K562 (cell line): ENCODE data around the gene NTRK1. TPM values are rescaled to one million over a fixed set of nuclear protein-coding genes. Genes with fewer than 3 reads are reported as not detected.

ENCODE experiments used
- BCOR ChIP-seq: fragments of 450-650 bp; IDR thresholded peaks from 2 replicates; pipeline ENCODE4 v1.6.1; 2016
- EP400 ChIP-seq: fragments of 450-650 bp; IDR thresholded peaks from 2 replicates; pipeline ENCODE4 v1.6.1; 2017; ENCODE audit warnings: antibody characterized with exemption, mild to moderate bottlenecking, moderate library complexity
- FIP1L1 ChIP-seq: fragments of 200-400 bp; formaldehyde crosslinking; IDR thresholded peaks from 2 replicates; pipeline ENCODE4 v1.6.1; 2018; ENCODE audit warnings: mild to moderate bottlenecking, low read depth, low read length; ENCODE audit not compliant: poor library complexity, severe bottlenecking
- GATAD2B ChIP-seq: fragments of 450-650 bp; IDR thresholded peaks from 2 replicates; pipeline ENCODE4 v1.6.1; 2017; ENCODE audit warnings: mild to moderate bottlenecking, borderline replicate concordance
- MYC ChIP-seq, 2 experiments: fragments of 250-450 bp in 1 of 2; sonication (Bioruptor Pico) in 1 of 2; IDR thresholded peaks; 2 replicates each; pipeline versions ENCODE4 v1.5.1 to v1.6.1; 2012 to 2021; ENCODE audit warnings: low read depth in 2 of 2, borderline replicate concordance in 1 of 2, improper control_type of control experiment in 1 of 2, low read length in 1 of 2, mild to moderate bottlenecking in 1 of 2, moderate library complexity in 1 of 2
- NR2C1 ChIP-seq, 2 experiments: fragments of 450-650 bp; IDR thresholded peaks; 2 replicates each; pipeline ENCODE4 v1.6.1; 2017; ENCODE audit warnings: mild to moderate bottlenecking in 2 of 2, antibody characterized with exemption in 1 of 2, inconsistent platforms in 1 of 2, missing compliant biosample characterization in 1 of 2, missing genetic modification characterization in 1 of 2
- SIN3A ChIP-seq, 2 experiments: fragments of 150-350 bp in 1 of 2; IDR thresholded peaks; 2 replicates each; pipeline ENCODE4 v1.6.1; 2011 to 2016; ENCODE audit warnings: borderline replicate concordance in 2 of 2, low read depth in 2 of 2, low read length in 2 of 2, mild to moderate bottlenecking in 2 of 2, moderate library complexity in 2 of 2; ENCODE audit not compliant: control insufficient read depth in 1 of 2
- SMAD4 ChIP-seq: fragments of 250-450 bp; sonication (Bioruptor Pico); conservative IDR thresholded peaks from 2 replicates; pipeline ENCODE4 v1.8.0; 2021; ENCODE audit warnings: inconsistent platforms, mild to moderate bottlenecking, moderate library complexity
- polyA plus RNA-seq, 8 experiments: library from polyadenylated mRNA; depleted of rRNA in 4 of 8; stranded (reverse) in 5 of 8; unstranded in 3 of 8; fragments of >200 nt; fragmentation: Nextera tagmentation in 2 of 8; fragmentation: Illumina TruSeq in 1 of 8; extraction: Ambion mirVana in 2 of 8; extraction: Trizol in 1 of 8; gene quantifications; 2 replicates each; pipeline versions ENCODE4 v1.2.1 to v1.2.3, GENCODE V29; 2011 to 2014; ENCODE audit warnings: inconsistent platforms in 1 of 8, missing spikeins in 1 of 8
- total RNA-seq, 7 experiments: library from RNA; depleted of rRNA in 6 of 7; stranded (reverse); fragments of >200 nt in 6 of 7; fragmentation: Illumina TruSeq in 2 of 7; extraction: Trizol in 2 of 7; gene quantifications; 2 replicates each; pipeline versions ENCODE4 v1.2.1 to v1.2.3, GENCODE V29; 2011 to 2021; ENCODE audit warnings: low replicate concordance in 1 of 7
- TF ChIP-seq, protein P1 (sequence below): sonication (generic); formaldehyde crosslinking; IDR thresholded peaks from 2 replicates; pipeline ENCODE4 v1.8.1; 2023; ENCODE audit warnings: mild to moderate bottlenecking, missing genetic modification reagents
- TF ChIP-seq, protein P2 (sequence below), 2 experiments: fragments of 450-650 bp in 1 of 2; sonication (generic) in 1 of 2; formaldehyde crosslinking in 1 of 2; IDR thresholded peaks; 2 replicates each; pipeline versions ENCODE4 v1.7.1 to v1.9.0; 2016 to 2022; ENCODE audit warnings: inconsistent platforms in 1 of 2, mild to moderate bottlenecking in 1 of 2, missing genetic modification reagents in 1 of 2

Gene NTRK1
- total and polyA plus RNA-seq, 9 of the 15 experiments (the other 6 are each of a cell fraction or from before 2014, with no cell fraction given) = 0.46 to 30.0 (median 7.9) TPM

DNA sequence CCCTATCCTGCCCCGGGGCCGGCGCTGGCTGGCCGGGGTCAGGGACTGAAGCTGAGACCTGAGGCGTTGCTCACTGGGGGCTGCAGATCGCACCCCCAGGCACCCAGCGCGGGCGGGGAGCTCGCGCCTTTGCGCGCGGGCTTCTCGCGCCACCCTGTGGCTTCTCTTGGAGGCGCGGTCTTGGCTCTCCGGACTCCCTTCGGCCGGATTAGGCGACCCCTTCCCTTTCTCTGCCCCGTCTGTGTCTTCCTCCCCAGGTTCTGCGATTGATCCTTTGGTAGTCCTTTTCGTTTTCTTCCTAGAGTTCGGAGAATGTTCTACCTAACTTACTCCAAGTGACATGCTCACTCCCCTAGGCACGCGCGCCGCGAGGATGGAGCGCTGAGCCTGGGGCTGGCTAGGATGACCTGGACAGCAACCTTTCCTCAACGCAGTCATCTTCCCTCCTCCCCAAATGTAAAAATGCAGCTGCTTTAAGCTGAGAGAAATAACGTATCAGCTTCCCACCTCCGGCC is 495 bp upstream of the NTRK1 start (continued):
- no peak for TF ChIP-seq NR2C1 (IDR thresholded peaks at IDR 0.05)
- TF ChIP-seq NR2C1 (tag; IDR thresholded peaks at IDR 0.05) = peak; percentile 34; the same call in 1 of the 2 replicates
- peak; percentile 21; the same call in 1 of the 2 replicates for TF ChIP-seq MYC (IDR thresholded peaks at IDR 0.05; ENCODE audit: low read depth, low read length)
- no peak for TF ChIP-seq MYC (CRISPR knock-in tag; IDR thresholded peaks at IDR 0.05; ENCODE audit: borderline replicate concordance, low read depth)
- TF ChIP-seq, protein P1, sequence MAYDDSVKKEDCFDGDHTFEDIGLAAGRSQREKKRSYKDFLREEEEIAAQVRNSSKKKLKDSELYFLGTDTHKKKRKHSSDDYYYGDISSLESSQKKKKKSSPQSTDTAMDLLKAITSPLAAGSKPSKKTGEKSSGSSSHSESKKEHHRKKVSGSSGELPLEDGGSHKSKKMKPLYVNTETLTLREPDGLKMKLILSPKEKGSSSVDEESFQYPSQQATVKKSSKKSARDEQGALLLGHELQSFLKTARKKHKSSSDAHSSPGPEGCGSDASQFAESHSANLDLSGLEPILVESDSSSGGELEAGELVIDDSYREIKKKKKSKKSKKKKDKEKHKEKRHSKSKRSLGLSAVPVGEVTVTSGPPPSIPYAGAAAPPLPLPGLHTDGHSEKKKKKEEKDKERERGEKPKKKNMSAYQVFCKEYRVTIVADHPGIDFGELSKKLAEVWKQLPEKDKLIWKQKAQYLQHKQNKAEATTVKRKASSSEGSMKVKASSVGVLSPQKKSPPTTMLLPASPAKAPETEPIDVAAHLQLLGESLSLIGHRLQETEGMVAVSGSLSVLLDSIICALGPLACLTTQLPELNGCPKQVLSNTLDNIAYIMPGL (CRISPR knock-in tag) = no peak
- TF ChIP-seq GATAD2B = 0 out of 2 replicates have a peak, but pooled peaks have one; percentile 40
- TF ChIP-seq, protein P2, sequence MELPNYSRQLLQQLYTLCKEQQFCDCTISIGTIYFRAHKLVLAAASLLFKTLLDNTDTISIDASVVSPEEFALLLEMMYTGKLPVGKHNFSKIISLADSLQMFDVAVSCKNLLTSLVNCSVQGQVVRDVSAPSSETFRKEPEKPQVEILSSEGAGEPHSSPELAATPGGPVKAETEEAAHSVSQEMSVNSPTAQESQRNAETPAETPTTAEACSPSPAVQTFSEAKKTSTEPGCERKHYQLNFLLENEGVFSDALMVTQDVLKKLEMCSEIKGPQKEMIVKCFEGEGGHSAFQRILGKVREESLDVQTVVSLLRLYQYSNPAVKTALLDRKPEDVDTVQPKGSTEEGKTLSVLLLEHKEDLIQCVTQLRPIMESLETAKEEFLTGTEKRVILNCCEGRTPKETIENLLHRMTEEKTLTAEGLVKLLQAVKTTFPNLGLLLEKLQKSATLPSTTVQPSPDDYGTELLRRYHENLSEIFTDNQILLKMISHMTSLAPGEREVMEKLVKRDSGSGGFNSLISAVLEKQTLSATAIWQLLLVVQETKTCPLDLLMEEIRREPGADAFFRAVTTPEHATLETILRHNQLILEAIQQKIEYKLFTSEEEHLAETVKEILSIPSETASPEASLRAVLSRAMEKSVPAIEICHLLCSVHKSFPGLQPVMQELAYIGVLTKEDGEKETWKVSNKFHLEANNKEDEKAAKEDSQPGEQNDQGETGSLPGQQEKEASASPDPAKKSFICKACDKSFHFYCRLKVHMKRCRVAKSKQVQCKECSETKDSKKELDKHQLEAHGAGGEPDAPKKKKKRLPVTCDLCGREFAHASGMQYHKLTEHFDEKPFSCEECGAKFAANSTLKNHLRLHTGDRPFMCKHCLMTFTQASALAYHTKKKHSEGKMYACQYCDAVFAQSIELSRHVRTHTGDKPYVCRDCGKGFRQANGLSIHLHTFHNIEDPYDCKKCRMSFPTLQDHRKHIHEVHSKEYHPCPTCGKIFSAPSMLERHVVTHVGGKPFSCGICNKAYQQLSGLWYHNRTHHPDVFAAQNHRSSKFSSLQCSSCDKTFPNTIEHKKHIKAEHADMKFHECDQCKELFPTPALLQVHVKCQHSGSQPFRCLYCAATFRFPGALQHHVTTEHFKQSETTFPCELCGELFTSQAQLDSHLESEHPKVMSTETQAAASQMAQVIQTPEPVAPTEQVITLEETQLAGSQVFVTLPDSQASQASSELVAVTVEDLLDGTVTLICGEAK (IDR thresholded peaks at IDR 0.05) = 0 out of 2 replicates have a peak, but pooled peaks have one; percentile 31
- TF ChIP-seq, protein P2 (CRISPR knock-in tag; IDR thresholded peaks at IDR 0.05) = no peak
- TF ChIP-seq EP400 = 0 out of 2 replicates have a peak, but pooled peaks have one; percentile 21
- TF ChIP-seq BCOR = peak; percentile 46; the same call in 1 of the 2 replicates
- peak; percentile 34 for TF ChIP-seq FIP1L1
- peak in 1 of 2 experiments; percentile 36; a peak in 1 of 4 replicates for TF ChIP-seq SIN3A (IDR thresholded peaks at IDR 0.05; ENCODE audit: borderline replicate concordance in 2 of 2, control insufficient read depth in 1 of 2, low read depth in 2 of 2, low read length in 2 of 2)
- peak; percentile 25; the same call in 1 of the 2 replicates for TF ChIP-seq SMAD4
